ENCODE results near the gene TLN1.

The TLN1 gene

GRCh38 chr9:35690614-35691333, 41.2 kb downstream of the TLN1 start:
- H4K20me1 ChIP-seq (ENCODE audit: insufficient read depth, low read length), result no peaks in the 10 kb centered on the region
- peak overlapping the region; percentile 63 for H3K9ac ChIP-seq (ENCODE audit: low read length)
- no peak for TF ChIP-seq EZH2 (IDR thresholded peaks at IDR 0.05; ENCODE audit: borderline replicate concordance, low read length)
- TF ChIP-seq CTCF (IDR thresholded peaks at IDR 0.05; ENCODE audit: low read length), result no peak
- no peaks in the 10 kb centered on the region for H3K79me2 ChIP-seq (ENCODE audit: insufficient read depth, low read length)
- peaks cover 3% of the 10 kb centered on the region; the same call in 1 of the 2 replicates for H3K36me3 ChIP-seq (ENCODE audit: insufficient read depth, low read length)
- H2AFZ ChIP-seq (ENCODE audit: low read length), result no peak overlapping the region
- H3K4me3 ChIP-seq (ENCODE audit: low read depth, low read length, poor library complexity, severe bottlenecking), result peak overlapping the region; percentile 66
- 0 out of 2 replicates have a peak, but pooled peaks cover 3% of the 10 kb centered on the region for H3F3A ChIP-seq (ENCODE audit: insufficient read depth, low read length)
- no peak overlapping the region for H3K27ac ChIP-seq (ENCODE audit: low read depth, low read length, poor library complexity, severe bottlenecking)
- peaks cover 37% of the 10 kb centered on the region for H3K4me1 ChIP-seq (ENCODE audit: insufficient read depth, low read length, severe bottlenecking)
- H3K9me3 ChIP-seq (ENCODE audit: low read length), result no peaks in the 10 kb centered on the region
- H3K27me3 ChIP-seq (ENCODE audit: insufficient read depth, low read length), result no peaks in the 10 kb centered on the region
- no peaks in the 10 kb centered on the region for H3K9me2 ChIP-seq (ENCODE audit: low read depth, low read length)
- H3K4me2 ChIP-seq (ENCODE audit: low read length), result peak overlapping the region; percentile 81

- Histone ChIP-seq H3K4me3 (ENCODE audit: low read depth, low read length, poor library complexity, severe bottlenecking) (peak overlapping the region; percentile 66), H3K27ac (ENCODE audit: low read depth, low read length, poor library complexity, severe bottlenecking) (no peak overlapping the region), H3K27me3 (ENCODE audit: insufficient read depth, low read length) (no peaks in the 10 kb centered on the region; the same call in 1 of the 2 replicates), H3K9ac (ENCODE audit: low read length) (peak overlapping the region; percentile 63), H3K9me3 (ENCODE audit: low read length) (no peaks in the 10 kb centered on the region), H3K4me1 (ENCODE audit: insufficient read depth, low read length, severe bottlenecking) (peaks cover 37% of the 10 kb centered on the region), H3K9me2 (ENCODE audit: low read depth, low read length) (no peaks in the 10 kb centered on the region), H3F3A (ENCODE audit: insufficient read depth, low read length) (0 out of 2 replicates have a peak, but pooled peaks cover 3% of the 10 kb centered on the region), H3K36me3 (ENCODE audit: insufficient read depth, low read length) (no peaks in the 10 kb centered on the region), H3K4me2 (ENCODE audit: low read length) (peak overlapping the region; percentile 81), H3K79me2 (ENCODE audit: insufficient read depth, low read length) (no peaks in the 10 kb centered on the region), H4K20me1 (ENCODE audit: insufficient read depth, low read length) (no peaks in the 10 kb centered on the region), H2AFZ (ENCODE audit: low read length) (no peak overlapping the region)
- no peak for TF ChIP-seq CTCF (IDR thresholded peaks at IDR 0.05; ENCODE audit: low read length)
- TF ChIP-seq EZH2 (IDR thresholded peaks at IDR 0.05; ENCODE audit: borderline replicate concordance, low read length), result no peak
These were observed 41.7 kb downstream of the TLN1 start for GRCh38 chr9:35690294-35690613.

GRCh38 chr9:35689542-35690293, 42.3 kb downstream of the TLN1 start, which contains the start of gene TPM2:
Gene TPM2 (minus strand): TSS chr9:35689925. CDS start chr9:35689817, 108 bp downstream.
- H3K36me3 ChIP-seq (ENCODE audit: insufficient read depth, low read length), result no peaks in the 10 kb centered on the region
- H3F3A ChIP-seq (ENCODE audit: insufficient read depth, low read length), result 0 out of 2 replicates have a peak, but pooled peaks cover 3% of the 10 kb centered on the region
- H2AFZ ChIP-seq (ENCODE audit: low read length), result no peak within 1 kb of the TSS
- no peaks in the 10 kb centered on the region for H3K9me2 ChIP-seq (ENCODE audit: low read depth, low read length)
- H3K4me2 ChIP-seq (ENCODE audit: low read length), result peak within 1 kb of the TSS; percentile 81
- no peak for TF ChIP-seq CTCF (IDR thresholded peaks at IDR 0.05; ENCODE audit: low read length)
- no peak for TF ChIP-seq EZH2 (IDR thresholded peaks at IDR 0.05; ENCODE audit: borderline replicate concordance, low read length)
- H3K4me1 ChIP-seq (ENCODE audit: insufficient read depth, low read length, severe bottlenecking), result peaks cover 37% of the 10 kb centered on the region
- no peak within 1 kb of the TSS for H3K27ac ChIP-seq (ENCODE audit: low read depth, low read length, poor library complexity, severe bottlenecking)
- no peaks in the 10 kb centered on the region for H3K9me3 ChIP-seq (ENCODE audit: low read length)
- peak within 1 kb of the TSS; percentile 63 for H3K9ac ChIP-seq (ENCODE audit: low read length)
- no peaks in the 10 kb centered on the region for H3K79me2 ChIP-seq (ENCODE audit: insufficient read depth, low read length)
- peak within 1 kb of the TSS; percentile 66 for H3K4me3 ChIP-seq (ENCODE audit: low read depth, low read length, poor library complexity, severe bottlenecking)
- H3K27me3 ChIP-seq (ENCODE audit: insufficient read depth, low read length), result no peaks in the 10 kb centered on the region; the same call in 1 of the 2 replicates
- H4K20me1 ChIP-seq (ENCODE audit: insufficient read depth, low read length), result no peaks in the 10 kb centered on the region

All from OCI-LY1 (cell line).